Measurements from ENCODE around the gene BEST4.
A peak's percentile ranks its signal among the peaks of the same experiment; 100 is the strongest.
"Not testable (repeated sequence)": the region's sequence is repeated elsewhere in the genome, so short reads cannot be mapped to it uniquely, and the experiment has no call there.

BEST4 gene

DNA sequence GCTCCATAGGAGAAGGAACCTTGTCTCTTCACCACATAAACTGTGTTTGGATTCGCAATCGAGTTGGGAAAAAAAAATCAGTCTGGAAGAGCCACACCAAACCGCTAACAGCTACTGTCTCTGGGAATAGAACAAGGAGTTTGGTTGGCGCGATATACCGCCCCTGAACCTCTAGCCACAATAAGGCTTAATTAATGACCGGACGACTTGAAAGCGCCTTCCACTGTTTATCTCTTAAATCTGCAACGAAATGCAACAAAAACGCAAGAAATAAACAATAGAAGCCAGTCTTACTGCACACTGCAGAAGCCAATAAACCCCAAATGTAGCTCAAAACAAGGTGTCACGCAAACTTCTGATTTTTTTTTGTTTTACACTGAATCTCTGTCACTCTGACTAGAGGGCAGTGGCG lies 31.2 kb upstream of the BEST4 start:
- no peak for DNase-seq

DNA sequence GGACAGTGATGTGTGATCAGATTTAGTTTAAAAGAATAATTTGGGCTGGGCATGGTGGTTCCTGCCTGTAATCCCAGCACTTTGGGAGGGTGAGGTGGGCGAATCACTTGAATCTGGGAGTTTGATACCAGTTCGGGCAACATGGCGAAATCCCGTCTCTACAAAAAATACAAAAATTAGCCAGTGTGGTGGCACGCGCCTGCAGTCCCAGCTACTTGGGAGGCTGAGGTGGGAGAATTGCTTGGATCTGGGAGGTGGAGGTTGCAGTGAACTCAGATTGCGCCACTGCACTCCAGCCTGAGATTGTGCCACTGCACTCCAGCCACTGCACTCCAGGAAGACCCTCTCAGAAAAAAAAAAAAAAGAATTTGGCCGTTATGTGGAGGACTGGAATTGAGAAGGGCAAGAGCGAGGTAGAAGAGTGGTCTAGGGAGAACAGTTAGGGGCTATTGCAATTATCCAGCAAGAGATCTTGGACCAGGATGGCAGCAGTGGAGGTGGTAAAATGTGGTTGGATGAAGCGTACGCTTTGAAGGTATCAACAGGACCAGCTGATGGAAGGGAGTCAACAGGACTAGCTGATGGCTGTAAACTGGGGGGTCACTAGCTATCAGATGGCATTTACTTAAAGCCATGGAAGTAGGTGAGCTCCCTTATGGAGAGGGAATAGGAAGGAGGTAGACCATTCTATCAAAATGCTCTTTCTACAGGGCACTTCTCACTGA lies 30.0 kb upstream of the BEST4 start:
- DNase-seq = no peak

DNA sequence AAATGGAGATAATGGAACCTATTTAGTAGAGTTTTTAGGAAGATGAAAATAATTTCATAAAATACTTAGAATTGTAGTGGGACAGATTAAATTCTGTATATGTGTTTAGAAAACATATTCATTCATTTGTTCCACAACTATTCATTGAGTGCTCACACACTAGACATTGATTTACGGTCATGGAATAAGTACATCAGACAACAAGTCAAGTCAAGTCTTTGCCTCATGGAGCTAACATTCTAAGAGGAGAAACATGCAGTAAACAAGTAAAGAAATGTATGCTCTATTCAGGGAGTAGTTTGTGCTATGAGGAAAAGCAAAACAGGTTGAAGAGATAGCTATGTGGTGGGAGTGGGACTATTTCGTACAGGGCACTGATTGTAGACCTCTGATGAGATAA lies 29.3 kb upstream of the BEST4 start:
- no peak for DNase-seq

DNA sequence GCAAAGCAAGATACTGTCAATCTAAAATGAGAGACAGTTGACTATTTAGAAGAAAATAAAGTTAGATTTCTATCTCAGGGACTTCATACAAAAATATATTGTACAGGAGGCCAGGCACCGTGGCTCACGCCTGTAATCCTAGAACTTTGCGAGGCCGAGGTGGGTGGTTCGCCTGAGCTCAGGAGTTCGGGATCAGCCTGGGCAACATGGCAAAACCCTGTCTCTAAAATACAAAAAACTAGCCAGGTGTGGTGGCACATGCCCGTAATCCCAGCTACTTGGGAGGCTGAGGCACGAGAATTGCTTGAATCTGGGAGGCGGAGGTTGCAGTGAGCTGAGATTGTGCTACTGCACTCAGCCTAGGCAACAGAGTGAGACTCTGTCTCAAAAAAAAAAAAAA lies 28.0 kb upstream of the BEST4 start:
- not testable (repeated sequence) for DNase-seq

DNA sequence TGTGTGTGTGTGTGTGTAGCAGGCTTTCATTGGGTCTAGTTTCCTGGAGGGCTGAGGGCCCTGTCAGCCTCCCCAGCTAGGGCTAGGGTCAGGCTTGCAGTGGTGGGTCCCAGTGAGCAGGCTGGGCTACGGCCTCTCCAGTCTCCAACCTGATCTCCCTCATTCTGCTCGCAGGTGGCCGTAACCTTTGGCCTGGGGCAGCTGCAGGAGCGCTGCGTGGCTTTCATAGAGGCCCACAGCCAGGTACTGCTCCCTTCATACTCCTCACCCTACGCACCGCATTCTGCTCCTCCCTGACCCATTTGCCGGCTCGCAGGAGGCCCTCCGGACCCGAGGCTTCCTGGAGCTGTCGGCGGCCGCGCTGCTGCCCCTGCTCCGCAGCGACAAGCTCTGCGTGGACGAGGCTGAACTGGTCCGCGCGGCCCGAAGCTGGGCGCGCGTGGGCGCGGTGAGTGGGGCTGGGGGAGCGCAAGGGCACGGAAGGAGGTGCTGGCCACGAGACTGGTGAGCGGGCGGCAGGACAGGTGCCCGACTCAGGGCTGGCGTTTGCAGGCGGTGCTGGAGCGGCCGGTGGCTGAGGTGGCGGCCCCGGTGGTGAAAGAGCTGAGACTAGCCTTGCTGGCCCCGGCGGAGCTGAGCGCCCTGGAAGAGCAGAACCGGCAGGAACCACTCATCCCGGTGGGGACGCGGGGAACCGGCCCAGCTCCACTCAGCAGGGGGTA lies 25.0 kb upstream of the BEST4 start:
- no peak for DNase-seq

DNA sequence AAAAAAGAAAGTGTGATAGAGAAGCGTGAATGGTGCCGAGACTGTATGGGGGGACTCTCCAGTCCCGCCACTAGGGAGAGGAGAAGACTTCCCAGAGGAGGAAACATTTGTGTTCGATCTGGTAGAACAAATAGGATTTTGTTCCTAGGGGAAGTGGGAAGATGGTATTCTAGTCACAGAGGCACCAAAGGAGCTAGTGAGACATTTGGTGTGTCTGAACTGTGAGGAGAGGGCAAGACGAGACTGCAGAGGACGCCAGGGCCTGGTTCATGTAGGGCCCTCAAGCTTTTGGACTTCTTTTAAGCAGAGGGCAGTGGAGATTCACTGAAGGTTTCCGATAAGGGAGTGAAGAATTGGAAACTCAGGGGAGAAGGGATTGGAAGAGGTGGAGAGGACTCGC lies 23.3 kb upstream of the BEST4 start:
- no peak for DNase-seq

DNA sequence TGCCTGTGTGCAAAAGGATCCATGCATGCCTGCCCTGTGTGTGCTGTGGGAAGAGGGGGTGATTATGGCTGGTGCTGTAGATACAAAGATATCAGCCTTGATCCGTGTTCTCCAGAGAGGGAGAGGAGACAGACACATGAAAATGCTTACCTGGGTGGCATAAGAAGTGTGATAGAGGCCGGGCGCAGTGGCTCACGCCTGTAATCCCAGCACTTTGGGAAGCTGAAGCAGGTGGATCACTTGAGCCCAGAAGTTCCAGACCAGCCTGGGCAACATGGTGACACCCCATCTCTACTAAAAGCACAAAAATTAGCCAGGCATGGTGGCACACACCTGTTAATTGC lies 22.8 kb upstream of the BEST4 start:
- DNase-seq = not testable (repeated sequence)

DNA sequence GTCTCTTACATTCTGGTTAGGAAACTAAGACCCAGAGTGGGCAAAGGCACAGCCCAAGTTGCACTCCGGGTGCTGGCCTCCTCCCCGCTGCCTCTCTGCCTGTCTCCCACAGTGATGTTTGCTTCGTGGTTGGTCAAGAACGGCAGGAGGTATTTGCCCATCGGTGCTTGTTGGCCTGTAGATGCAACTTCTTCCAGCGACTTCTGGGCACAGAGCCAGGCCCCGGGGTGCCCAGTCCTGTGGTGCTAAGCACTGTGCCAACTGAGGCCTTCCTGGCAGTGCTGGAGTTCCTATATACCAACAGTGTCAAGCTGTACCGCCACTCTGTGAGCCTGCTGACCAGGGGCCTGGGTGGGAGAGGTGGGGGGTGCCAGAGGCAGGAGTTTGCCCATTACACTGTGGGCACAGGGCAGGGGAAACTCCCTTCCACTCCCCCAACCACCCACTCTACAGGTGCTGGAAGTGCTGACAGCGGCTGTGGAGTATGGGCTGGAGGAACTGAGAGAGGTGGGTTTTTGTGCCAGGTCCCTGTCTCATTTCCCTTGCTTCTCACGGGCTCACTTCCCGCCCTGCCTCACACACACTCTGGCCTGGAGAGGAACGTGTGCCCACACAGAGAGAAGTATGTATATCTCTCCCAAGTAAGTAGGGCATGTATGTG lies 22.3 kb upstream of the BEST4 start:
- DNase-seq = no peak

DNA sequence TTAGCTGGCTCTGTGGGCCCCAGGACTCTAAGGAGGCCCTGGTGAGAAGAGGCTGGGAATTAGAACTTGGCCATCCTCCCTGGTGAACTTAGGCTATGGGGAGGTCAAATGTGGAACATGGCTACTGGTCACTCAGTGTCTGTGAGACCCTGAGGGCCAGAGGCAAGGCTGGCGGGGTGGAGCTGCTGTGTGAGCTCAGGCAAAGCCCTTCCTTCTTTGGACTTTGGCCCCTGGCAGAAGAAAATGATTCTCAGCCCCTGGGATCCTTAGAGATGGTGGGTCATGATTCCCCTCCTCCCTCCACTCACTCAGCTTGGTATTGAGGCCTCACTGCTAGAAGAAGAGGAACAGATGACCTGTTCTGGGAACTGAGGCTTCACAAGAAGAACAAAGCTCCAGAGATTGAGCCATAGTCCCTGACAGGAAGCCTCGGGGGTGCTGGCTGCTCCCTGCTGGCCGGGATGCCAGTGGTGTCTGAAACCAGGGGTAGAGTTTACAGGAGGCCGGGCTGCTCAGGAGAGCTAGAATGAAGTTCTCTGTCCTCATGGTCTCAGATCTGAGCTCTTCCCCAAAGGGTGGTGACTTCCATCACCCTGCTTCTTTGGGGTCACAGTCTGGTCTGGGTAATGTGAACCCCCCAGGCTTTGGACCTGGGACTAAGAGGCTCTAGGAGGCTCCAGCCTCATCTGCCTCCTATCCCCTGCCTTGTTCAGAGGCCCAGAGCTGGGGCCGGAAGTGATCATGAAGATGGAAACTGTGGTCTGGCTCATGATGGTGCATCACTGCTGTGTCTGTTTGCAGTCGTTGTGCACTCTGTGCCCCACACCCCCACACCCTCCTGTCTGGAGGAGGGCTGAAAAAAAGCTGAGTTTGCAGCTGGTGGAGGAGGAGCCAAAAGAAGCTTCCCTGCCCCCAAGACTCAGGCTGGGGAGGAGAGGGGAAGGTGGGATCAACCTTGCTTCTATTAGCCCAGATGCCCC lies 21.3 kb upstream of the BEST4 start:
- no peak for DNase-seq

DNA sequence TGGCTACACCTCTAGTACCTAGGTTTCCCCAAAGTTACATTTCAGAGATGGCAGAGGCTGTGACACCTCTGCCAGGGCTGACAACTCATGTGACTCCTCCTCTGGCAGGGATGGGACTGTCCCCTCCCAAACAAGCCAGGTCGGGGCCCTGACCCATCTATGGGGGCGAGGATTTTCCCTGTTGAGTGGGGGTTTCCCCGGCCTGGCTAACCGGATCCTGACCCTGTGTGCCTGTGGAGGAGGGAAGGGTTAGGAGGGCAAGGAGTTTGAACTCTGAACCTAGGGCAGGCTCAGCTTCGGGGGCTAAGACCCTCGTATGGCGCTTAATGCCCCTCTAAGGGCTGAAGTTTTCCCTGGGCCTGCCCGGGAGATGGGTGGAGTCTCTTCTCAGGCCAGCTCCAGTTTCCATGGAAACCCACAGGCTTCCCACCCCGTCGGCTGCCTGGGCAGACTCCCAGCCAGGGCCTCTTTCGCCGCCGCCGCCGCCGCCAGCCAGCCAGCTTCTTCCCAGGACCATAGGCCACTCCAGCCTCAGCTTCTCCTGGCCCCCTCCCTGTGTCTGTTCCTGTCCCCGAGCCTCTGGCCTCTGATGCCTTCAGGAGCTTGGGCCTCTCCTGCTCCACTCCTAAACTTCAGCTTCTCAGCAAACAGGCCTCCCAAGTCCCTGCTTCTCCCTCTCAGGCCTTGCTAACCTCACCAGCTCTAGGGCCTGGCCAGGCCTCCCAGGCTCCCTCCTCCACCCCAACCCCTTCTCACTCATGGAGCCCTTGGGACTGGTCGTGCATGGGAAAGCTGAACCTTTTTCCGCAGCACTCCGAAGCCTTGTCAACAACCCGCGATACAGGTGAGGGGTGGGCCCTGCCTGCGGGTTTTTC lies 20.3 kb upstream of the BEST4 start, which contains the start of gene BTBD19:
BTBD19 (plus strand) TSS at position 461 of the 875 bp plus-strand sequence; CDS start at position 759, 298 bp downstream.
- no peak for DNase-seq

DNA sequence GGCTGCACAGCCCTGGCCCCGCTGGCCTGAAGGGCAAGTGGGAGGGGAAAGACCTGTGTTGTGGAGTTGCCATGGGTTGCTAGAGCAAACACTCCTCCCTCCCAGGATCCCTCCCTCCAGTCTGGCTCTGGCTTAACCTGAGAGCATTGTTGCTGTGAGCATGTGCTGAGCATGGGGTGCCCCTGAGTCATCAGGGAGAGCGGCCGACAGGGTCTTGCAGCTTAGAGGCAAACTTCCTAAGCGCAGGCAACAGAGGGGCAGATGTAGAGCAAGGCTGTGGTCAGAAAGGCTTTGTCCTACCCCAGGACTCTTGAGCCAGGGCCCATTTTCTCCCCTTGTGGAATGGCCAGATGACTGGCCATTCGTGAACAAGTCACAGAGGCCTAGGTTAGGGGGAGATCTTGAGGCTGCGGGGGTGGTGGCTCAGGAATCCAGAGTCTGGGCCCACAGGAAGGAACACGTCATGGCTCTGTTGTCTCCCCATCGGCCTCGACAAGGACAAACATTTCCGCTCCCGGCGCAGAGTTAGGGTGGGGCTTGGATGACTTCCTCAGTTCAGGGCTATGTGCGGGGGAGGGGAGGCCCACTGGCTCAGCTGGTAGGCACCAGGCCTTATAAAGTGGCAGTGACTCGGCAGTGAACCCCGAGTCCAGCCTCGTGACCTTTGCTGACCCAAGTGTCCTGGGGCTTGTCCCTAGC lies 19.5 kb upstream of the BEST4 start:
- DNase-seq = peak; percentile 28

DNA sequence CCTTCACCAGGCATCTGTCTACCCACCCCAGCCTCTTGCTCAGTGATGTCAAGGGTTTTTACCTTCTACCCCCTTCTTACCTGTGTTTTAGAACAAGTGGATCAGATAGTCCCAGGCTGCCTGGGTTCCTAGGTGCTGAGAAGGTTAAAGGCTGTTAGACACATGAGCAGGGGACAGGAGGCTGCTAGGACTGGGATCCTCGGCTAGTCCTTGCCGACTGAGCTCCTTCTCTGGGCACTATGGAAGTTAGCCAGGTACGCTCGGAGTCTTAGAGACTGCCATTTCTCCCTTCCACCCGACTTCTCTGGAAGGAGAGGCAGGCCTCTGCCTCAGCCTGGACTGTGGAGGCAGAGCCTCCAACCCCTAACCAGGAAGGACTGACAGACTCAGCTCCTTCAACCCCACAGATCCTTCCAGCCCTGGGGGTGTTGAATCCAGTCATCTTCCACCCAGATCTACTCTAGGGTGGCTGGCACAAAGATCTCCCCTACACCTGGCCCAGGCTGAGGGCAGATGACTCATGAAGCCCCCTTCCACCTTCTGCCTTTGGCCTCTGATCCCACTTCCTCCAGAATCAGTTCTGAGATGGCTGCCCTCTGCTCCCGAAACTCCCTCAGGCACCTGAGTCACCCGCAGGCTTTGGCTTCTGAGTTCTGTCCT lies 18.9 kb upstream of the BEST4 start, which contains the start of gene DYNLT4:
DYNLT4 (minus strand) TSS at position 648 of the 660 bp plus-strand sequence. CDS start 683 bp downstream, outside the sequence.
- no peak for DNase-seq

DNA sequence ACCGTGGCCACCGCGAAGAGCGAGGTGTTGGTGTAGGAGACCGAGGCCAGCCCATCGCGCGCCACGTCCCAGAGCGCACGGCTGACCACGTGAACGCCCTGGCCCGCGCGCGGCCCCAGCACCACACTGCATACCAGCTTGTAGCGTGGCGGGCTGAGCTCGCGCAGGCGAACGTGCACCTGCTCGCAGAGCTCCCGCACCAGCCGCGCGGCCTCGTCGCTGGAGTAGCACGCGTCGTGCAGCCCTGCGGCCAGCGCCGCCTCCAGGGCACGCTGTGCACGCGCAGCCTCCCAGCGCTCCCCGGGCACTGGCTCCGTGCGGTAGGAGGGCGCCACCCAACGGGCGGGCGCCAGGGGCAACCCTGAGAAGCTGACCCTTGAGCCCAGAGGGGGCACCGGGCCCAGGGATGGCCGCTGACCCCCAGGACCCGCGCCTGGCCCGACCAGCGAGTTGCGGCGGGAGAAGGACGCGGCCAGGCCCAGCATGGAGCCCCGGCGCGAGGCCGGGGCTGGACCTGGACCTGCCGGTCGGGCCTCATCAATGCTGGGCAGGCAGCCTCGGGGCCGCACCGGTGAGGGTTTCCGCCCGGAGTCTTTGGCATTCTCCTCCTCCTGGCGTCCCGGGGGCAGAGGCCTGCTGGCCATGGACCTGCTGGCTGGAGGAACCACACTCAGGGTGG lies 18.2 kb upstream of the BEST4 start:
- no peak for DNase-seq

DNA sequence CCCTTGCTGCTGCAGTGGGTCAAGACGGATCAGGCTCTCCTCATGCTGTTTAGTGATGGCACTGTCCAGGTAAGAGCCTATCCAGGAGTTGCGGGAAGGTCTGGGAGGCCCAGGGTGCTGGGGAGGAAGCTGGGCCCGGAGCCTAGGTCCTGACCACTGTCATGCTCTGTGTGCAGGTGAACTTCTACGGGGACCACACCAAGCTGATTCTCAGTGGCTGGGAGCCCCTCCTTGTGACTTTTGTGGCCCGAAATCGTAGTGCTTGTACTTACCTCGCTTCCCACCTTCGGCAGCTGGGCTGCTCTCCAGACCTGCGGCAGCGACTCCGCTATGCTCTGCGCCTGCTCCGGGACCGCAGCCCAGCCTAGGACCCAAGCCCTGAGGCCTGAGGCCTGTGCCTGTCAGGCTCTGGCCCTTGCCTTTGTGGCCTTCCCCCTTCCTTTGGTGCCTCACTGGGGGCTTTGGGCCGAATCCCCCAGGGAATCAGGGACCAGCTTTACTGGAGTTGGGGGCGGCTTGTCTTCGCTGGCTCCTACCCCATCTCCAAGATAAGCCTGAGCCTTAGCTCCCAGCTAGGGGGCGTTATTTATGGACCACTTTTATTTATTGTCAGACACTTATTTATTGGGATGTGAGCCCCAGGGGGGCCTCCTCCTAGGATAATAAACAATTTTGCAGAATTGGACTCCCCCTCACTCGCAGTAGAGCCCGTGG lies 17.5 kb upstream of the BEST4 start:
- no peak for DNase-seq

DNA sequence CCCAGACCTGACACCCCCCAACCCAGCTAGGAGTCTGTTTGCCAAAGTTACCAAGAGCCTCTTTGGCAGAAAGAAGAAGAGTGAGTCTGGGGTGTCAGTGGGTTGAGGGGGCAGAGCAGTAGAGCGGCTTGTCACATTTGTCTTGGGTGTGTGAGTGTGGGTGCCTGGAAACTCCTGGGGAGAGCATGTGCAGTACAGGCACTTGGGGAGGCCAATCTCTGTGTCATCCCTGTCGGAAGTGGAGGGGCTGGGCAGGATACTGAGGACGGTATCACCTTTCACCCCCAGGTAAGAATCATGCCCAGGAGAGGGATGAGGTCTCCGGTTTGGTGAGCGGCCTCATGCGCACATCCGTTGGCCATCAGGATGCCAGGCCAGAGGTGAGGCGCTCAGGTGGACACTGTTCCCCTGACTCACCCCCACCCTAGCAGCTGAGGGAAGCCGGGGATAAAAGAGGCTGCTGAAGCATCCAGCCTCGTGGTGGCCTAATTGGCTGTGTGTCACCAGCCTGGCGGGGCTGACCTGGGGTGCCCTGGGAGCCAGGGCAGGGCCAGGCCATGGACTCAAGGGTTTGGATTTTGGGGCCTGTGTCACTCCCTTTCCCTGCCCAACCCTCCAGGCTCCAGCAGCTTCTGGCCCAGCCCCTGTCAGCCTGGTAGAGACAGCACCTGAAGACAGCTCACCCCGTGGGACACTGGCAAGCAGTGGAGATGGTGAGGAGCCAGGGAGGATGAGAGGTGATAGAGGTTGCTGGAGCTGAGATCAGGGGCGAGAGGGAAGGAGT lies 15.5 kb upstream of the BEST4 start:
- no peak for DNase-seq

DNA sequence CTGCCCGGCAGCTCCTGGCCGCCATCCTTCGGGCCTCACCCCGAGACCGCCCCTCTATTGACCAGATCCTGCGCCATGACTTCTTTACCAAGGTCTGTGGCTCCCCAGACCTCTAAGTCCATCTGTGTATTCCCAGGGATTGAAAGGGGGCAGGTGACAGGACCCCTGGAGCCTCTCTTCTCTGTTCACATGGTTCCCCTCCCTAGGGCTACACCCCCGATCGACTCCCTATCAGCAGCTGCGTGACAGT lies 15.0 kb upstream of the BEST4 start:
- no peak for DNase-seq

DNA sequence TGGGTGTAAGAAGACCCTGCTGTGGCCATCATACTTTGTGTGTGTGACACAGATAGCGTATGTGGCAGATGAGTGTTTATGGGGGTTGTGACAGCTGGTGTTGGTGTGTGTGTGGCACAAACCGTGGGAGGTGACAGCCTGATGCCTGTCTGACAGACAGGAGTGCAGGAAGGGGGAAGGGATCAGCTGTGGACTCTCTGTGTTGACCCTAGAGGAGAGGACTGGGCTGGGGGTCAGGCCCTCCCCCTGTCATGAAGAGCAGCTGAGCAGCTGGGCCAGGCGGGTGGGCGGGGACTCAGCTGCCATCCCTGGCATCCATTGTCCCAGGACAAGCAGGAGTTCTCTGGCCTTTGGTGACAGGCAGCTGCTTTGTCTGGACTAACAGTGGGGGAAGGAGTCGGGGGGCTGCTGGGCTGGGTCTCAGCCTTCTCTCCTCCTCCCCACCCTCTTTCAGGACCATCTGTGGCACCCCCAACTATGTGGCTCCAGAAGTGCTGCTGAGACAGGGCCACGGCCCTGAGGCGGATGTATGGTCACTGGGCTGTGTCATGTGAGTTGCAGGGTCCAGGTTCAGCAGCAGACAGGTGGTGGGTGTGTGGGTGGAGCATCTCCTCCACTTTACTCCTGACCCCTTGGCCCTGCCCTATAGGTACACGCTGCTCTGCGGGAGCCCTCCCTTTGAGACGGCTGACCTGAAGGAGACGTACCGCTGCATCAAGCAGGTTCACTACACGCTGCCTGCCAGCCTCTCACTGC lies 14.5 kb upstream of the BEST4 start:
- no peak for DNase-seq

Data from NCI-H1417 treated with DMSO at 0.1 percent for 48 hours (cell line).